Psoas muscle (tissue), 8 donors: ENCODE measurements around the gene CHRNG. TPM values are rescaled to one million over a fixed set of nuclear protein-coding genes. Genes with fewer than 3 reads are reported as not detected.

Source experiments
- ATAC-seq, 4 donors: fragments of 200-7000 bp; cut with Tn5 transposase; one replicate each; pipeline ENCODE4 v1.9.1; 2020; ENCODE audit warnings: moderate library complexity in 3 of 4, mild to moderate bottlenecking in 2 of 4
- DNase-seq, 2 donors: peaks; one replicate each; pipeline ENCODE4 v3.0.0-alpha.2; 2020
- H3K27ac ChIP-seq: fragments of 200-600 bp; one replicate; pipeline ENCODE4 v1.8.0; 2022
- H3K27me3 ChIP-seq, 3 donors: fragments of 200-600 bp in 1 of 3; one replicate each; pipeline versions ENCODE4 v1.6.1 to v1.8.0; 2013 to 2022; ENCODE audit warnings: low read length in 2 of 3, mild to moderate bottlenecking in 2 of 3, moderate library complexity in 1 of 3; ENCODE audit not compliant: insufficient read depth in 3 of 3
- H3K36me3 ChIP-seq, 2 donors: fragments of 200-600 bp in 1 of 2; one replicate each; pipeline versions ENCODE4 v1.6.1 to v1.8.0; 2013 to 2022; ENCODE audit warnings: low read depth in 1 of 2, mild to moderate bottlenecking in 1 of 2, moderate library complexity in 1 of 2; ENCODE audit not compliant: insufficient read depth in 1 of 2
- H3K4me1 ChIP-seq: fragments of 200-600 bp; one replicate; pipeline ENCODE4 v1.8.0; 2022
- H3K4me3 ChIP-seq: fragments of 200-600 bp; one replicate; pipeline ENCODE4 v1.8.0; 2022; ENCODE audit warnings: mild to moderate bottlenecking
- H3K9me3 ChIP-seq: fragments of 200-600 bp; one replicate; pipeline ENCODE4 v1.8.0; 2022
- CTCF ChIP-seq: fragments of 200-600 bp; IDR thresholded peaks from one replicate; pipeline ENCODE4 v1.8.0; 2022; ENCODE audit warnings: antibody characterized with exemption
- WGBS, 3 donors: extraction: QIAGEN DNeasy Blood & Tissue Kit; methylation state at CpG; one replicate each; pipeline versions ENCODE4 v1.1.6 to v1.1.7; 2013; 5-methylcytosine and 5-hydroxymethylcytosine counted together
- intact Hi-C, 2 donors: fragments of 100-400 bp; cut with DNase I; formaldehyde crosslinking; loops; one replicate each; pipeline versions ENCODE4 v1.11.0 to v1.14.2; 2022
- polyA plus RNA-seq, 3 donors: library from polyadenylated mRNA; stranded (reverse); fragments of 200-250 nt; gene quantifications; one replicate each; pipeline ENCODE4 v1.2.3, GENCODE V29; 2013
- total RNA-seq, 4 donors: library from RNA; stranded (reverse); fragmentation: NEBNext Ultra II Directional in 2 of 4; extraction: Animal tissue kit (Norgen Biotek cat#: 25700) in 2 of 4; gene quantifications; one replicate each; pipeline versions ENCODE4 v1.2.1 to v1.2.4, GENCODE V29; 2021 to 2023
- donor health status: healthy with polysubstance abuse.
- donor health status: DM: no; HTN: no; CAD: no; lungs with moderate emphysema.
- donor health status: Bipolar disorder and iron deficiency.
- donor health status: healthy.
- donor health status: DM: yes; HTN: yes; CAD: no.
- donor health status: DM: no; HTN: no; CAD: no.
- donor health status: DM: no; HTN: no; CAD: no.
- donor health status: DM: yes; HTN: yes; CAD: no.

The CHRNG gene
- total and polyA plus RNA-seq, 7 donors = 0.68 to 94.1 (median 6.9) TPM

DNA sequence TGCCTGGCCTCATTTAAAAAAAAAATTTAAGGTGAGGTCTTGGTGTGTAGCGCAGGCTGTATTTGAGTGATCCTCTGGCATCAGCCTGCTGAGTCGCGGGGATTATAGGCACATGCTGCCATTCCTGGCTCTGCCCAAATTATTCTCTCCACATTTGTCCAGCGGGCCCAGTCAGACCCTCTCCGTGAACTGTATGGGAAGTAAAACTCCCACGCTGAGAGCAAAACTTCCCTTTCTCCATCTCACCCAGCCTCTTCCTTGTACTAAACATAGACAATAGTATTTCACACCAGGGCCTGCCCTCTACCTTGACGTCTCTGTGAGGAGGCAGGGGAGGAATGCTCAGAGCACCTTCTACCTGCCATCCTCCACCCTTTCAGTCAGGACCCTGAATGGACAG is 48.0 kb downstream of the CHRNG start:
- H3K4me3 ChIP-seq = no peak overlapping the region
- 59 to 63% (median 60%) methylated on average over 7 of the region's 7 CpGs for WGBS, 3 donors
- no peak for ATAC-seq
- no peaks in the 10 kb centered on the region for H3K9me3 ChIP-seq
- H3K27me3 ChIP-seq = no peaks in the 10 kb centered on the region
- peaks cover 0 to 24% of the 10 kb centered on the region in 2 donors for H3K36me3 ChIP-seq
- H3K4me1 ChIP-seq = peaks cover 19% of the 10 kb centered on the region
- intact Hi-C loops = no loop called here
- H3K27ac ChIP-seq = peak overlapping the region; percentile 54
- no peak for TF ChIP-seq CTCF
- no peak for DNase-seq

DNA sequence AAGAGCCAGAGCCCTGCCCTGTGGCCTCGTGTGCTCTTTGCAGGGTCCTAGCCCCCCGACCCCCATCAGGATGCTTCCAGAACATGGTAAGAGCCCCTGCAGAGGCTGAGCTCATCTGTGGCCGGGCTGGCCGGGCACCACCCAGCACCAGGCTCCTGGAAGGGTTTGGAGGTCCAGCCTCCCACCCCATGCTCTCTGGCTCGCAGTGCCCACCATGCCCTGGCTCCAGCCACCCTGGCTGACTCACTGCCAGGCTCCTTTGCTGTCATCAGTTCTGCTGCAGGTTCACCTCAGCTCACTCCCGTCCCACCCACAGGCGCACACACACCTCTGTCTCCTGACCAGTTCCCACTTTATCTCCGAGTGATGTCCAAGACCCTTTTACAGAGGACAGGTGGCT is 48.5 kb downstream of the CHRNG start:
- 84 to 89% (median 86%) methylated on average over 8 of the region's 8 CpGs for WGBS, 3 donors
- peaks cover 24% of the 10 kb centered on the region for H3K4me1 ChIP-seq
- H3K4me3 ChIP-seq = no peak overlapping the region
- peak overlapping the region; percentile 54 for H3K27ac ChIP-seq
- no peaks in the 10 kb centered on the region for H3K9me3 ChIP-seq
- peak in 1 of 4 donors; percentile 1 for ATAC-seq
- no peak for DNase-seq
- no peak for TF ChIP-seq CTCF
- H3K36me3 ChIP-seq = peaks cover 0 to 18% of the 10 kb centered on the region in 2 donors
- H3K27me3 ChIP-seq = no peaks in the 10 kb centered on the region
- intact Hi-C loops = no loop called here

DNA sequence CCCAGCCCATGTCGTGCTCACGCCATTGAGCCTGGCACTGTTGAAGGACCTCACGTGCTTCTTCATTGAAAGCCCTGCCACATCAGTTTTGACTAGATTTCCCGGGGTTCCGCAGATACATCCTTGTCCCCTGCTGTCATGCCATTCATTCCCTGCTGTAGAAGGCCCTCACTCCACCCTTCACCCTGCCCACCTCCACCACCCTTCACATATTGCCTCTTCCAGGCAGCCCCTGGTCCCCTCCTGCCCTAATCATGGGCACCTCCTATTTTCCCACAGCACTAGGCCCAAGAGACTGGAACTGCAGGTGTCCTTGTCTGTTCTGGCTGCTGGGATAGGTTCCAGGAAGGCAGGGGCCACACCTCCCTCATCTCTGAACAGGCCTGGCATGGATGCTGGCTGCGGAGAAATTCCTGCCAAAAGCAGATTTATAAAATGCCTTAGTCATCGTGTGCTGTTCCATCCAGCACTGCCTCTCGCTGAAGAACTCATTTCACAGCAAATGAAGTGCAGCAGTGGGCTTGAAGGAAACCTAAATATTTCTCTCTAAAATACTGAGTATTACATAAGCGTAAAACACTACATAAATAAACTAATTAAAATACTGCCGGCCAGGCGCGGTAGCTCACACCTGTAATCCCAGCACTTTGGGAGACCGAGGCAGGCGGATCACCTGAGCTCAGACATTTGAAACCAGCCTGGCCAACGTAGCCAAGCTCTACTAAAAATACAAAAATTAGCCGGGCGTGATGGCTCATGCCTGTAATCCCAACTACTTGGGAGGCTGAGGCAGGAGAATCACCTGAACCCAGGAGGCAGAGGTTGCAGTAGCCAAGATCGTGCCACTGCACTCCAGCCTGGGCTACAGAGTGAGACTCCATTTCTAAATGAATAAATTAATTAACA is 49.4 kb downstream of the CHRNG start:
- H3K27ac ChIP-seq = peak overlapping the region; percentile 54

DNA sequence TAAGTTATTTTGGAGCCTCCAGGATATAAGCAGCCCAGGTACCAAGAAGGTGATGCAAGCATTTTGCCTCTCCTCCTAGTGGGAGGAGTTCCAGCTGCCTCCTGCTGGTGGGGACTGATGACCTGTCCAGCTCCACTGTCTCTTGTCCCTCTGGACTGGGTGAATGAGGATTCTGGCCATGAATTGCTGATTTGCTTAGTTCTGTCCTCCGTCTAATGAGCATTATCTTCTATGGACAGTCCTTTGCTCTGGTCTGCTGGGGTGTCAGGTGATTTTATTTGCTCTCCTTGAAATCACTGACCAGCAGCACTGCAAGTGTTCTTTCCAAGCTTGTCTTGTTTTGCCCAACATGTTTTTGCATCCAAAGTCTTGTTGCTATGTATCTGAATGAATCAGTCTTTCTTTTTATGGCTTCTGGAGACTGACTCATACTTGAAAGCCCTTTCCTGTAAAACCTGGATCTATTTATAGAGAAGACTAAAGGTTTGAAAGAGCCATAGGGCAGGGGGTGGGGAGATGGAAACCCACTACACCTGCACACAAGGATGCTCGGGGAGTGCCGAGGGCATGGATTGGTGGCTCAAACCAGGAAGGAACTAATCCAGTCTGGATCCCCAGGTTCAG is 53.4 kb downstream of the CHRNG start:
- ATAC-seq = peak; percentile 77 to 88 (median 84)
- Histone ChIP-seq H3K27ac (peak overlapping the region; percentile 82), H3K4me3 (peak overlapping the region; percentile 13), H3K9me3 (no peaks in the 10 kb centered on the region), H3K36me3 (no peaks in the 10 kb centered on the region), H3K4me1 (peaks cover 32% of the 10 kb centered on the region), H3K27me3 (no peaks in the 10 kb centered on the region)
- intact Hi-C loops = no loop called here
- DNase-seq = no peak
- 73 to 85% (median 76%) methylated on average over 3 of the region's 3 CpGs for WGBS, 3 donors
- TF ChIP-seq CTCF = peak; percentile 28

More for the DNA sequence above, 49.4 kb downstream of the CHRNG start:
- Histone ChIP-seq H3K4me1 (peaks cover 33% of the 10 kb centered on the region), H3K4me3 (no peak overlapping the region), H3K27me3 (no peaks in the 10 kb centered on the region), H3K36me3 (peaks cover 0 to 9% of the 10 kb centered on the region in 2 donors), H3K9me3 (no peaks in the 10 kb centered on the region)
- WGBS, 3 donors = 40 to 58% (median 46%) methylated on average over 18 of the region's 18 CpGs
- no peak for TF ChIP-seq CTCF
- DNase-seq (peak; percentile 43 to 66), ATAC-seq (peak; percentile 28 to 67 (median 54))
- intact Hi-C loops = no loop called here
